ENCODE data around the gene CADM1. TPM values are rescaled to one million over a fixed set of nuclear protein-coding genes. Genes with fewer than 3 reads are reported as not detected.

CADM1 gene
- total RNA-seq, 4 donors from 2014 or later: 7.4 to 61.5 (median 28.5) TPM

DNA sequence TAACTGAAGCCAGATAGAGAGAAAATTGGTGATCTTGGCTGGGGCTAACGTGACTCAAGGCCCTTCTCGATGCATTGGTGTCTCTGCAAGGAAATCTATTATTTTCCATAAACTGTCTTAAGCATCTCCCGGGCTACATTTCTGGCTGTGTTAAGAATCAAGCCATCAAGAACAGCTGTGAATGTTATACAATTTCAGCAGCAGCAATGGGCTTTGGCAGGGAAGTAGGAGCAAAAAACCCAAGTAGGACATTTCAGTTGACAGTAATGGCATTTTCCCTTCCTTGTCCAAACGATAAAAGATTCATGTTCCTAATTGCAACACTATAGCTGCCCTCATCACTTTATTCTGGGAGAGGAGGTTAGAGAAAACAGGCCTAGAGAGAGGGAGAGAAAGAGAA, 335.0 kb downstream of the CADM1 start:
- intact Hi-C loops (cut with DNase I; ENCODE audit: low total_unique reads): no loop called here
- Histone ChIP-seq H3K4me1 (no peaks in the 10 kb centered on the region), H3K4me3 (no peak overlapping the region), H3K9me3 (no peaks in the 10 kb centered on the region), H3K27ac (no peak overlapping the region), H3K27me3 (no peaks in the 10 kb centered on the region), H3K36me3 (no peaks in the 10 kb centered on the region)
- no peak for DNase-seq
- TF ChIP-seq CTCF (IDR thresholded peaks at IDR 0.05): no peak
- no peak for TF ChIP-seq POLR2A (IDR thresholded peaks at IDR 0.05)

DNA sequence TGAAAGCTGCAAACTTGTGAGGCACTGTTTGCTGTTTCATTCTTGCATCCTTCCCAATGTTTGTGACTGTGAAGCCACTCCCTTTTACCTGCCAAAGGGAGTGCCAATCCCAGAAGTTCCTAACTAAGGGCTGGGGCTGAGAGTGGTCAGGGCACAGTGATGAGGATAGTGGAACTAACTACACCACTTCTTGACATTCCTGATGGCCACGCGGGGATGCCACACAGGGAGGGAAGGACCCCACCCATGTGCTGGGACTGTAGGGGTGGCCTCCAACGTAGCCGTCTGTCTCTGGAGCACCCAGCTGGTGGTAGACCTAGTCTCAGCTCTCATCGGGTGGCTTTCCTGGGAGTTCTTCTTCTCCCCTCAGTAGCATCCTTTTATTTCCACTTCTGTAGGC, 335.5 kb downstream of the CADM1 start:
- no peak for DNase-seq
- H3K9me3 ChIP-seq: no peaks in the 10 kb centered on the region
- H3K27ac ChIP-seq: no peak overlapping the region
- TF ChIP-seq CTCF (IDR thresholded peaks at IDR 0.05): no peak
- TF ChIP-seq POLR2A (IDR thresholded peaks at IDR 0.05): no peak
- no peak overlapping the region for H3K4me3 ChIP-seq
- no peaks in the 10 kb centered on the region for H3K27me3 ChIP-seq
- no peaks in the 10 kb centered on the region for H3K4me1 ChIP-seq
- intact Hi-C loops (cut with DNase I; ENCODE audit: low total_unique reads): no loop called here
- H3K36me3 ChIP-seq: no peaks in the 10 kb centered on the region

DNA sequence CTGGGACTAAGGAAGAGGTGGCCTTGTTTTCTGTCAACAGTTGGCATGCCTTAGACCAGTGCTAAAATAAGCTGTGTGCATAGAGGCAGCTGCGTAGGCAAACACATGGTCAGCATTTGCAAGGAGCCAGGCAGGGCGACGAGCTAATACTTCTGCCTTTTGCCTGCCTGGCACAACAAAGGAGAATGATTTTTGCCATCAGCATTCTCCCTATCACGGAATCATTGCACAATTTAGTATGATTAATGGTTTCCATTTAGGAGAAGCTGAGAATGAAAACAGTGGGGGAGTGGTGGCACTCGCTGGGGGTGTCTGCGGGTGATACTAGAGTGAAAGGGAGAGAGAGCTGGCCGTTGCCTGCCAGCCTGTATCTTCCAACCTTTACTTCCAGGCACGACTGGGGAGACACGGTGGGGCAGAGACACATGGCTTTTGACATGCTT, 336.0 kb downstream of the CADM1 start:
- intact Hi-C loops (cut with DNase I; ENCODE audit: low total_unique reads): no loop called here
- no peak overlapping the region for H3K27ac ChIP-seq
- TF ChIP-seq POLR2A (IDR thresholded peaks at IDR 0.05) (no peak), CTCF (IDR thresholded peaks at IDR 0.05) (no peak)
- H3K9me3 ChIP-seq: no peaks in the 10 kb centered on the region
- no peak for DNase-seq
- no peaks in the 10 kb centered on the region for H3K36me3 ChIP-seq
- no peak overlapping the region for H3K4me3 ChIP-seq
- H3K27me3 ChIP-seq: no peaks in the 10 kb centered on the region
- H3K4me1 ChIP-seq: no peaks in the 10 kb centered on the region

GRCh38 chr11:115167456-115167855, 336.8 kb downstream of the CADM1 start:
- Histone ChIP-seq H3K4me3 (no peak overlapping the region), H3K27ac (no peak overlapping the region), H3K9me3 (no peaks in the 10 kb centered on the region), H3K4me1 (no peaks in the 10 kb centered on the region), H3K36me3 (no peaks in the 10 kb centered on the region), H3K27me3 (no peaks in the 10 kb centered on the region)
- intact Hi-C loops (cut with DNase I; ENCODE audit: low total_unique reads): no loop called here
- TF ChIP-seq POLR2A (IDR thresholded peaks at IDR 0.05) (no peak), CTCF (IDR thresholded peaks at IDR 0.05) (no peak)
- no peak for DNase-seq

DNA sequence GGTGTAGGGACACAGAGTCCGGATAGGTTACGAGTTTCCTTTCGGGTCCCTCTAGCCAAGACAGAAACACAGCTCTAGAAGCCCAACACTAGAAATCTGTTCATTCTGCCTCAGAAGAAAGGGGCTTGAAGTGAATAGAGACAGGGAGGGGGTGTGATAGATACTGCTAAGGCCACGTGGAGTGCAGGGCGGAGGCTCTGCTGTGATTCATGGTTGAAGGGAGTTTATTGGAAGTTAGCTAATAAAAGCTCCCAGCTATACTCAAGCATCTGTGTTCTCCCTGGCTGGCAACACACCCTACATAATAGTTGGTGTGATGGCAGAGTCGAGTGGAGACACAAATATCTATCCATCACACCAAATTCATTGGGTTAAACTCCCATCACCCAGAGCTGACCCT, 337.4 kb downstream of the CADM1 start:
- intact Hi-C loops (cut with DNase I; ENCODE audit: low total_unique reads): no loop called here
- Histone ChIP-seq H3K27me3 (no peaks in the 10 kb centered on the region), H3K4me1 (no peaks in the 10 kb centered on the region), H3K36me3 (no peaks in the 10 kb centered on the region), H3K27ac (no peak overlapping the region), H3K9me3 (no peaks in the 10 kb centered on the region), H3K4me3 (no peak overlapping the region)
- TF ChIP-seq POLR2A (IDR thresholded peaks at IDR 0.05): no peak
- TF ChIP-seq CTCF (IDR thresholded peaks at IDR 0.05): no peak
- no peak for DNase-seq
